Lung (tissue), 12 donors: Measurements from ENCODE around the gene KRT39. TPM values are rescaled to one million over a fixed set of nuclear protein-coding genes. Genes with fewer than 3 reads are reported as not detected.
"Not testable (repeated sequence)": the region's sequence is repeated elsewhere in the genome, so short reads cannot be mapped to it uniquely, and the experiment has no call there.

ENCODE experiments used
- ATAC-seq: fragments of 200-7000 bp; cut with Tn5 transposase; one replicate; pipeline ENCODE4 v1.9.1; 2020; ENCODE audit warnings: moderate number of reproducible peaks; ENCODE audit not compliant: insufficient read depth, low FRiP score
- DNase-seq, 3 donors: peaks; one replicate each; pipeline ENCODE4 v3.0.0-alpha.2; 2013 to 2017
- H3K27ac ChIP-seq, 2 donors: one replicate each; pipeline ENCODE4 v1.5.1; 2013; ENCODE audit warnings: mild to moderate bottlenecking in 2 of 2, moderate library complexity in 2 of 2, control low read depth in 1 of 2, inconsistent platforms in 1 of 2, low read depth in 1 of 2, low read length in 1 of 2
- H3K27me3 ChIP-seq, 3 donors: one replicate each; pipeline ENCODE4 v1.5.1; 2013; ENCODE audit warnings: low read length in 2 of 3; ENCODE audit not compliant: control insufficient read depth in 3 of 3, insufficient read depth in 3 of 3
- H3K36me3 ChIP-seq, 4 donors: one replicate each; pipeline ENCODE4 v1.5.1; 2013; ENCODE audit warnings: low read length in 4 of 4, mild to moderate bottlenecking in 1 of 4, moderate library complexity in 1 of 4; ENCODE audit not compliant: control insufficient read depth in 4 of 4, insufficient read depth in 4 of 4
- H3K4me1 ChIP-seq, 5 donors: one replicate each; pipeline ENCODE4 v1.5.1; 2013; ENCODE audit warnings: low read length in 5 of 5, mild to moderate bottlenecking in 2 of 5, moderate library complexity in 1 of 5; ENCODE audit not compliant: control insufficient read depth in 5 of 5, insufficient read depth in 5 of 5
- H3K4me3 ChIP-seq: one replicate; pipeline ENCODE4 v1.5.1; 2013; ENCODE audit warnings: mild to moderate bottlenecking, control low read depth, moderate library complexity
- H3K9ac ChIP-seq, 2 donors: one replicate each; pipeline ENCODE4 v1.5.1; 2013; ENCODE audit warnings: low read length in 2 of 2, control low read depth in 1 of 2; ENCODE audit not compliant: insufficient read depth in 1 of 2
- H3K9me3 ChIP-seq, 4 donors: one replicate each; pipeline ENCODE4 v1.5.1; 2013; ENCODE audit warnings: low read length in 3 of 4, mild to moderate bottlenecking in 1 of 4, moderate library complexity in 1 of 4; ENCODE audit not compliant: control insufficient read depth in 4 of 4, insufficient read depth in 3 of 4
- CTCF ChIP-seq: IDR thresholded peaks from 2 replicates; pipeline ENCODE4 v1.5.1; 2012; ENCODE audit warnings: mild to moderate bottlenecking; ENCODE audit errors: control extremely low read depth, extremely low read depth
- WGBS, 2 donors: extraction: QIAGEN DNeasy Blood & Tissue Kit; methylation state at CpG; one replicate each; pipeline ENCODE4 v1.1.7; 2013; 5-methylcytosine and 5-hydroxymethylcytosine counted together
- polyA plus RNA-seq, 2 donors: library from polyadenylated mRNA; stranded (reverse); fragments of 200-250 nt; gene quantifications; one replicate each; pipeline ENCODE4 v1.2.1, GENCODE V29; 2013
- total RNA-seq, 2 donors: library from RNA; depleted of rRNA in 1 of 2; stranded (reverse); fragments of >200 nt in 1 of 2; gene quantifications; one replicate each; pipeline ENCODE4 v1.2.1, GENCODE V29; 2014 to 2021
- donor health status: control.
- donor health status: control.
- donor health status: Bipolar disorder and iron deficiency.
- donor health status: healthy.
- donor health status: DM: yes; HTN: yes; CAD: no.

Gene KRT39
- total and polyA plus RNA-seq, 4 donors: not detected

- H3K27me3 ChIP-seq: peaks cover 0 to 2% (median 0%) of the 10 kb centered on the region in 3 donors
- no peak for TF ChIP-seq CTCF
- H3K4me3 ChIP-seq: no peak overlapping the region
- no peak overlapping the region for H3K9ac ChIP-seq
- no peaks in the 10 kb centered on the region for H3K36me3 ChIP-seq
- no peak overlapping the region for H3K27ac ChIP-seq
- no peak for ATAC-seq
- no peaks in the 10 kb centered on the region for H3K4me1 ChIP-seq
- no peak for DNase-seq
- H3K9me3 ChIP-seq: no peaks in the 10 kb centered on the region
- 52 to 69% methylated on average over 5 of the region's 5 CpGs for WGBS, 2 donors
Observed at GRCh38 chr17:41002814-41003213, 36.1 kb upstream of the KRT39 start.

GRCh38 chr17:41001795-41002194 lies 35.0 kb upstream of the KRT39 start:
- 83 to 88% methylated on average over 4 of the region's 4 CpGs for WGBS, 2 donors
- no peak for TF ChIP-seq CTCF
- no peak for DNase-seq
- ATAC-seq: no peak
- peaks cover 0 to 2% (median 0%) of the 10 kb centered on the region in 3 donors for H3K27me3 ChIP-seq
- no peak overlapping the region for H3K9ac ChIP-seq
- no peak overlapping the region for H3K4me3 ChIP-seq
- H3K27ac ChIP-seq: no peak overlapping the region
- no peaks in the 10 kb centered on the region for H3K36me3 ChIP-seq
- no peaks in the 10 kb centered on the region for H3K4me1 ChIP-seq
- H3K9me3 ChIP-seq: no peaks in the 10 kb centered on the region

GRCh38 chr17:40999563-40999962 lies 32.8 kb upstream of the KRT39 start, which contains the start of gene KRTAP3-2:
KRTAP3-2 (minus strand) TSS chr17:40999906; CDS start chr17:40999853, 53 bp downstream.
- not testable (repeated sequence) for H3K27me3 ChIP-seq, H3K9ac ChIP-seq, H3K9me3 ChIP-seq, H3K4me1 ChIP-seq, H3K27ac ChIP-seq, H3K36me3 ChIP-seq, H3K4me3 ChIP-seq, ATAC-seq, DNase-seq
- WGBS, 2 donors: 84 to 89% methylated on average over 6 of the region's 6 CpGs

GRCh38 chr17:40997361-40997760 lies 30.6 kb upstream of the KRT39 start:
- DNase-seq (no peak), ATAC-seq (no peak)
- no peak for TF ChIP-seq CTCF

More at GRCh38 chr17:40997361-40997760, 30.6 kb upstream of the KRT39 start:
- Histone ChIP-seq H3K4me1 (no peaks in the 10 kb centered on the region), H3K4me3 (no peak overlapping the region), H3K9me3 (no peaks in the 10 kb centered on the region), H3K27me3 (peaks cover 0 to 2% (median 2%) of the 10 kb centered on the region in 3 donors), H3K27ac (no peak overlapping the region), H3K9ac (no peak overlapping the region), H3K36me3 (no peaks in the 10 kb centered on the region)
- 64 to 85% methylated on average over 2 of the region's 2 CpGs for WGBS, 2 donors
